WTC11 (cell line): Measurements from ENCODE around the gene MIA3.

Experiments used
- ATF6 ChIP-seq: sonication (generic); formaldehyde crosslinking; IDR thresholded peaks from 2 replicates; pipeline ENCODE4 v1.8.1; 2023; ENCODE audit warnings: mild to moderate bottlenecking, missing genetic modification reagents
- RELA ChIP-seq: sonication (generic); formaldehyde crosslinking; IDR thresholded peaks from 2 replicates; pipeline ENCODE4 v1.8.1; 2022; ENCODE audit warnings: missing genetic modification reagents, mild to moderate bottlenecking, borderline replicate concordance
- TF ChIP-seq, protein P1 (sequence below): fragments of 200-600 bp; IDR thresholded peaks from 2 replicates; pipeline ENCODE4 v1.8.0; 2022; ENCODE audit warnings: antibody characterized with exemption
- TF ChIP-seq, protein P2 (sequence below): sonication (generic); formaldehyde crosslinking; IDR thresholded peaks from 2 replicates; pipeline ENCODE4 v1.8.1; 2023; ENCODE audit warnings: mild to moderate bottlenecking, missing genetic modification reagents

- TF ChIP-seq, protein P1, sequence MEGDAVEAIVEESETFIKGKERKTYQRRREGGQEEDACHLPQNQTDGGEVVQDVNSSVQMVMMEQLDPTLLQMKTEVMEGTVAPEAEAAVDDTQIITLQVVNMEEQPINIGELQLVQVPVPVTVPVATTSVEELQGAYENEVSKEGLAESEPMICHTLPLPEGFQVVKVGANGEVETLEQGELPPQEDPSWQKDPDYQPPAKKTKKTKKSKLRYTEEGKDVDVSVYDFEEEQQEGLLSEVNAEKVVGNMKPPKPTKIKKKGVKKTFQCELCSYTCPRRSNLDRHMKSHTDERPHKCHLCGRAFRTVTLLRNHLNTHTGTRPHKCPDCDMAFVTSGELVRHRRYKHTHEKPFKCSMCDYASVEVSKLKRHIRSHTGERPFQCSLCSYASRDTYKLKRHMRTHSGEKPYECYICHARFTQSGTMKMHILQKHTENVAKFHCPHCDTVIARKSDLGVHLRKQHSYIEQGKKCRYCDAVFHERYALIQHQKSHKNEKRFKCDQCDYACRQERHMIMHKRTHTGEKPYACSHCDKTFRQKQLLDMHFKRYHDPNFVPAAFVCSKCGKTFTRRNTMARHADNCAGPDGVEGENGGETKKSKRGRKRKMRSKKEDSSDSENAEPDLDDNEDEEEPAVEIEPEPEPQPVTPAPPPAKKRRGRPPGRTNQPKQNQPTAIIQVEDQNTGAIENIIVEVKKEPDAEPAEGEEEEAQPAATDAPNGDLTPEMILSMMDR: no peak
- no peak for TF ChIP-seq ATF6
- TF ChIP-seq, protein P2, sequence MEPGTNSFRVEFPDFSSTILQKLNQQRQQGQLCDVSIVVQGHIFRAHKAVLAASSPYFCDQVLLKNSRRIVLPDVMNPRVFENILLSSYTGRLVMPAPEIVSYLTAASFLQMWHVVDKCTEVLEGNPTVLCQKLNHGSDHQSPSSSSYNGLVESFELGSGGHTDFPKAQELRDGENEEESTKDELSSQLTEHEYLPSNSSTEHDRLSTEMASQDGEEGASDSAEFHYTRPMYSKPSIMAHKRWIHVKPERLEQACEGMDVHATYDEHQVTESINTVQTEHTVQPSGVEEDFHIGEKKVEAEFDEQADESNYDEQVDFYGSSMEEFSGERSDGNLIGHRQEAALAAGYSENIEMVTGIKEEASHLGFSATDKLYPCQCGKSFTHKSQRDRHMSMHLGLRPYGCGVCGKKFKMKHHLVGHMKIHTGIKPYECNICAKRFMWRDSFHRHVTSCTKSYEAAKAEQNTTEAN (CRISPR knock-in tag): no peak
- TF ChIP-seq RELA: no peak
Measured at GRCh38 chr1:222583079-222583478, 34.8 kb upstream of the MIA3 start.
